Astrocyte of the cerebellum (primary cell): ENCODE data around the gene LAMC3.

Experiments
- DNase-seq: peaks from one replicate; pipeline ENCODE4 v3.0.0-alpha.2; 2011; ENCODE audit warnings: low read depth
- H3K4me3 ChIP-seq: 2 replicates; pipeline ENCODE4 v1.5.1; 2011; ENCODE audit warnings: mild to moderate bottlenecking, low read depth, low read length, moderate library complexity
- CTCF ChIP-seq: IDR thresholded peaks from 2 replicates; pipeline ENCODE4 v1.5.1; 2012; ENCODE audit warnings: low read length, low read depth, moderate library complexity, mild to moderate bottlenecking; ENCODE audit errors: missing control alignments
- in situ Hi-C: cut with HindIII; loops from 2 replicates; pipeline ENCODE4 v1.10.0; 2017; ENCODE audit warnings: low sequenced_read_pairs

The LAMC3 gene

GRCh38 chr9:130963337-130963908 lies 45.6 kb upstream of the LAMC3 start:
- no peak for TF ChIP-seq CTCF
- in situ Hi-C loops = no loop called here
- no peak for DNase-seq

GRCh38 chr9:130963916-130964315 lies 45.1 kb upstream of the LAMC3 start:
- no peak for DNase-seq
- no peak for TF ChIP-seq CTCF
- H3K4me3 ChIP-seq = no peak overlapping the region
- in situ Hi-C loops = no loop called here

More at GRCh38 chr9:130963337-130963908, 45.6 kb upstream of the LAMC3 start:
- no peak overlapping the region for H3K4me3 ChIP-seq

GRCh38 chr9:130965680-130966079 lies 43.3 kb upstream of the LAMC3 start:
- in situ Hi-C loops = loop anchor here (5.0 kb wide), 1 partner anchor 63 kb away; no protein-coding TSS in a partner anchor
- no peak for TF ChIP-seq CTCF
- H3K4me3 ChIP-seq = no peak overlapping the region
- no peak for DNase-seq

GRCh38 chr9:130970052-130970451 lies 38.9 kb upstream of the LAMC3 start:
- no peak for DNase-seq
- H3K4me3 ChIP-seq = no peak overlapping the region
- in situ Hi-C loops = no loop called here
- no peak for TF ChIP-seq CTCF

GRCh38 chr9:130970855-130971254 lies 38.1 kb upstream of the LAMC3 start:
- H3K4me3 ChIP-seq = no peak overlapping the region
- no peak for TF ChIP-seq CTCF
- no peak for DNase-seq
- in situ Hi-C loops = no loop called here

GRCh38 chr9:130971294-130971849 lies 37.6 kb upstream of the LAMC3 start:
- in situ Hi-C loops = no loop called here

More at GRCh38 chr9:130971294-130971849, 37.6 kb upstream of the LAMC3 start:
- no peak for DNase-seq
- no peak for TF ChIP-seq CTCF
- no peak overlapping the region for H3K4me3 ChIP-seq
